Activated naive CD4-positive, alpha-beta T cell treated with anti-CD3 and anti-CD28 coated beads, Interleukin-2, amount 50 U/mL, for 72 hours (primary cell): ENCODE measurements around the gene SPARCL1. TPM values are rescaled to one million over a fixed set of nuclear protein-coding genes. Genes with fewer than 3 reads are reported as not detected.
"Not testable (repeated sequence)": the region's sequence is repeated elsewhere in the genome, so short reads cannot be mapped to it uniquely, and the experiment has no call there.

Source experiments
- ATAC-seq, 2 donors: fragments of 150-1000 bp; cut with Tn5 transposase; 2 replicates each; pipeline ENCODE4 v1.10.0; 2021; ENCODE audit warnings: mild to moderate bottlenecking in 2 of 2, moderate library complexity in 2 of 2
- DNase-seq, 2 donors: peaks; one replicate each; pipeline ENCODE4 v3.0.0; 2021 to 2022; ENCODE audit warnings: low spot score in 2 of 2
- H3K27ac Mint-ChIP-seq, 2 donors: one replicate each; pipeline ENCODE4 v1.8.0; 2022; ENCODE audit warnings: mild to moderate bottlenecking in 2 of 2, mixed read lengths in 2 of 2
- H3K36me3 Mint-ChIP-seq, 2 donors: one replicate each; pipeline ENCODE4 v1.8.0; 2022; ENCODE audit warnings: mixed read lengths in 2 of 2
- H3K9me3 Mint-ChIP-seq, 2 donors: one replicate each; pipeline ENCODE4 v1.8.0; 2022; ENCODE audit warnings: mixed read lengths in 2 of 2
- total RNA-seq, 2 donors: library from RNA; stranded (reverse); gene quantifications; one replicate each; pipeline ENCODE4 v1.2.3, GENCODE V29; 2022

Gene SPARCL1
- total RNA-seq, 2 donors from 2014 or later: not detected

GRCh38 chr4:87430038-87430437, 99.1 kb downstream of the SPARCL1 start:
- DNase-seq (no peak), ATAC-seq (no peak)
- H3K9me3 Mint-ChIP-seq: no peaks in the 10 kb centered on the region
- H3K27ac Mint-ChIP-seq: no peak overlapping the region
- no peaks in the 10 kb centered on the region for H3K36me3 Mint-ChIP-seq

GRCh38 chr4:87428979-87429378, 100.2 kb downstream of the SPARCL1 start:
- H3K9me3 Mint-ChIP-seq: no peaks in the 10 kb centered on the region
- H3K27ac Mint-ChIP-seq: no peak overlapping the region
- no peak for ATAC-seq

GRCh38 chr4:87427518-87427868, 101.7 kb downstream of the SPARCL1 start:
- ATAC-seq (no peak), DNase-seq (no peak)
- H3K9me3 Mint-ChIP-seq: no peaks in the 10 kb centered on the region
- peaks cover 0 to 6% of the 10 kb centered on the region in 2 donors for H3K36me3 Mint-ChIP-seq
- no peak overlapping the region for H3K27ac Mint-ChIP-seq

More at GRCh38 chr4:87428979-87429378, 100.2 kb downstream of the SPARCL1 start:
- H3K36me3 Mint-ChIP-seq: no peaks in the 10 kb centered on the region
- no peak for DNase-seq

- no peak for ATAC-seq
- peaks cover 0 to 11% of the 10 kb centered on the region in 2 donors for H3K36me3 Mint-ChIP-seq
- H3K27ac Mint-ChIP-seq: no peak overlapping the region
- DNase-seq: no peak
- no peaks in the 10 kb centered on the region for H3K9me3 Mint-ChIP-seq
Measured at GRCh38 chr4:87426865-87427517, 102.2 kb downstream of the SPARCL1 start.

GRCh38 chr4:87425711-87426110, 103.5 kb downstream of the SPARCL1 start:
- Mint-ChIP-seq H3K27ac (no peak overlapping the region), H3K9me3 (no peaks in the 10 kb centered on the region), H3K36me3 (peaks cover 0 to 11% of the 10 kb centered on the region in 2 donors)
- no peak for ATAC-seq
- no peak for DNase-seq

- DNase-seq, H3K9me3 Mint-ChIP-seq, ATAC-seq: not testable (repeated sequence)
- peak overlapping the region; percentile 50 to 93 for H3K27ac Mint-ChIP-seq
- peaks cover 0 to 11% of the 10 kb centered on the region in 2 donors for H3K36me3 Mint-ChIP-seq
Measured at GRCh38 chr4:87424099-87424543, 105.1 kb downstream of the SPARCL1 start.

Other genes starting within 250 kb of the SPARCL1 start
- gene HSD17B13, start 206.5 kb downstream of the SPARCL1 start, total RNA-seq: under 1 TPM in 1 of 2 donors, not detected in 1; 0.11 TPM
- 10 to 100 TPM; 16.6 to 30.1 TPM for gene HSD17B11, start 138.2 kb downstream of the SPARCL1 start, total RNA-seq
- 10 to 100 TPM in 1 of 2 donors, 1 to 10 TPM in 1; 9.7 to 12.0 TPM for gene NUDT9, start 106.8 kb downstream of the SPARCL1 start, total RNA-seq
- gene DSPP, start 79.2 kb upstream of the SPARCL1 start, total RNA-seq: not detected
- not detected for gene DMP1, start 120.9 kb upstream of the SPARCL1 start, total RNA-seq